ENCODE results near the gene SPO11.

- no peak for TF ChIP-seq ARNT (IDR thresholded peaks at IDR 0.05)
- no peak for TF ChIP-seq NFRKB (IDR thresholded peaks at IDR 0.05)
- no peak for TF ChIP-seq SP1 (IDR thresholded peaks at IDR 0.05)
- TF ChIP-seq BHLHE40 (IDR thresholded peaks at IDR 0.05; ENCODE audit: borderline replicate concordance) = no peak
- no peak for TF ChIP-seq FOXM1 (IDR thresholded peaks at IDR 0.05; ENCODE audit: borderline replicate concordance)
- TF ChIP-seq PKNOX1 (IDR thresholded peaks at IDR 0.05) = no peak
- TF ChIP-seq CTBP1 (IDR thresholded peaks at IDR 0.05; ENCODE audit: borderline replicate concordance) = no peak
- TF ChIP-seq ELF4 (IDR thresholded peaks at IDR 0.05) = no peak
- no peak for TF ChIP-seq LEF1 (IDR thresholded peaks at IDR 0.05; ENCODE audit: borderline replicate concordance)
- no peak for TF ChIP-seq ZNF384 (IDR thresholded peaks at IDR 0.05)
- no peak for TF ChIP-seq SUZ12 (IDR thresholded peaks at IDR 0.05)
These were observed 1.4 kb downstream of the SPO11 start for GRCh38 chr20:57330998-57331397.

All from HEK293T (cell line).